ENCODE data around the gene KAZN.

The KAZN gene

DNA sequence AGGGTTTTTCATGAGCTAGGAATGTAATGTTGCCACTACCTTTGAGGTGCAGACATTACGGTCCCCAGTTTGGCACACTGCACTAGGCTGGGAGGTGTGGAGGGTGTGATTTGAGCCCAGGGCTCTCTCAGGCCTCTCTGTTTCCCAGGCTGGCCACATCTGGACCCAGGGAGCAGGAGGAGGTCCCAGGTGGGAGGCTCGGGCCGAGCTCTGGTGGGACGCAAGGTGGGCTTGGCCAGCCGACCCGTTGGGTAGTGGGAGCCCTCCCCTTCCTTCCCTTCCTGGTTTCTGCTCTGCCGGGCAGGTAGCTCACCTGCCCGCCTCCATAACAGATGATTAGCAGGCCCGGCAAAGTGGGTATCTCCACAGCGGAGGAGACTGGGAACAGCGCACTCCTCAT, 408.9 kb downstream of the KAZN start:
- DNase-seq (ENCODE audit: low read depth in 2 of 2) = no peak

DNA sequence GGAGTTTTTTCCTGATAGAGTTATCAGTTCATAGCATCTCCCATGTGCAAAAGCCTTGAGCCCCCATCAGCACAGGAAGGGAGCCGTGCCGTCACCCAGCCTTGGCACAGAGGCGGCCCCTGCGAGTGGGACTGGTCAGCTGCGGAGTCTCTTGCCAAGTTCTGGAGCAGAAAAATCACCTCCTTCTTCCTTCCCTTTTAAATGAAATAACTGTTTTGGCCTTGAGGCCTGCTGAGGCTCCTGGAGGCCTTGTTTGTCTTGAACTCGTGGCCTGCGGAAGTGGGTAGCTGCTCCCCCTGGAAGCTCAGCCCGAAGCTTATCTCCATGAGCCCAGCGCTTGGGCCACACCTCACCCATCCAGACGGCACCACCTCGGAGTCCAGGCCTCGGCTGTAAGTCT, 409.4 kb downstream of the KAZN start:
- no peak for DNase-seq (ENCODE audit: low read depth in 2 of 2)

DNA sequence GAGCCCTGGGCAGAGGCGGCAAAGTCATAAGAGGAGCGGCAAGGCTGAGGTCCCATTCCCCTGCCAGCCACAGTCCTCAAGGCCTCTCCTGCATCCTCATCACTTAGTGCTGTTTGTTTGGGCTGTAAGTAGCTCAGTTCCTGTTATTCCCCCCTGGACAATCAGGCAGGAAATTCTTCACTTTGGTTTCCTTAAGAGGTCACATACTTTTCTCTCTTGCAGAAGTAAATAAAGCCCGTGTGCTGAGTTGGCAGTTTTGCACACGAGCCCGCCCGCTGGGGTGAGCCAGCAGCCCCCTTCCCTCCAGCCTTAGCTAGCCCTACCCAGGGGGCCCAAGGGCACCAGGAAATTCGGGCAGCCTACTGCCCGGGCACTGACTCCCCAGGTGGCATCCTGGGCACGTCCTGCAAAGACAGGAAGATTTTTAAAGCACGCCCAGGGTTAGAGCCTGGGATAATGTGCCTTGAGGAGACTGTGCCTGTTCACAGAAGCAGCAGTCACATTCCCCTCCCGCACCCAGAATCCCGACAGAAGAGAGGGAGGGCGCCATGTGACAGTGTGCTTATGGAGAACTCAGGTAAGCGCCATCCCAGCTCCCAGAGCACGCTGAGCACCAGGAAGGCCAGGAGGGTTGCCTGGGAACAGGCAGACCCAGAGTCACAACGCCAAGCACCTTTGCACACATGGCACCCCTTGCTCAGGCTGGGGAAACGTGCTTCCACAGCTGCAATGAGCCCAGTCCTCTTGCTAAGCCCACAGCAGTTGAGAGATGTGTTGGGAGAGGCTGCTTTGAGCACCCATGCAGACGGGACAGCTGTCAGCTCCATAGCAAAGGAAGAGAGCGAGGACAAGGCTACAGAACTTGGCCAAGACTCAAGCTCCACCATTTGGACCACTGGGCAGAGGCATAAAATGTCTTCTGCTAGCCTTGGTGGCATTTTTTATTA, 410.6 kb downstream of the KAZN start:
- DNase-seq (ENCODE audit: low read depth in 2 of 2) = no peak

DNA sequence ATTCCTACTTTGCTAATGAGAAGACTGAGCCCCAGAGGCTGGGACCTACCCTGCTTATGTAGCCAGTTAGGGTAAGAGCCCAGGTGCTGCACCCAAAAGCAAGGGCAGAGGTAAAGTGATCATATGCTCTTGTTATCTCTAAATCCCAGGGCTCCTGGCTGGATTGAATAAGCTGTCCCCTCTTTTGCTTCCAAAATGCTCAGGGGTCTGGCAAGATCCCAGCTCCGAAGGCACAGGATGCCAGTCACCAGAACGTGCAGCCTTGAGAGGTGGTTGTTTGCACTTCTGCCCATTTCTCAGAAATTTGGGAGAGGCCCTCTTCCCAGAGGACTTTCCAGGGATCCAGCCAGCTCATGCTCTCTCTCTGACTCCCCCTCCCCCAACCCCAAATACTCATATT, 412.7 kb downstream of the KAZN start:
- DNase-seq (ENCODE audit: low read depth in 2 of 2) = no peak

DNA sequence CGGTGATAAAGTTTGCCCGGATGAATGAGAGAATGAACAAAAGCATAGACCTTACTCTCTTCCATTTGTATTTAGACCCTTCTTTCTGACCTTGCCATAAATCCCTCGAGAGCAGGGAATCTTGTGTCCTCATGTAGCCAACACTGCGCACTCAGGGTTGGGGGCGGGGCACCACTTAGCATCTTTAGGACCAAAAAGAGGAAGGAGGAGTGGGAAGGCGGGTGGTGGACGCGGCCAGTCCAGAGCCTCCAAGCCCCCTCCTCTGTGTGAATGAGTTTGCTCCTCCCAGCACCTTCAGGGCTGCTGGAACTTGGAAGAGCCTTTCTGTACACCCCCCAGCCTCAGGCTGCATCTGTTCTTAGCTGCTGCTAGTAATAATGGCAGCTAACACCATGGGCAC, 413.2 kb downstream of the KAZN start:
- no peak for DNase-seq (ENCODE audit: low read depth in 2 of 2)

DNA sequence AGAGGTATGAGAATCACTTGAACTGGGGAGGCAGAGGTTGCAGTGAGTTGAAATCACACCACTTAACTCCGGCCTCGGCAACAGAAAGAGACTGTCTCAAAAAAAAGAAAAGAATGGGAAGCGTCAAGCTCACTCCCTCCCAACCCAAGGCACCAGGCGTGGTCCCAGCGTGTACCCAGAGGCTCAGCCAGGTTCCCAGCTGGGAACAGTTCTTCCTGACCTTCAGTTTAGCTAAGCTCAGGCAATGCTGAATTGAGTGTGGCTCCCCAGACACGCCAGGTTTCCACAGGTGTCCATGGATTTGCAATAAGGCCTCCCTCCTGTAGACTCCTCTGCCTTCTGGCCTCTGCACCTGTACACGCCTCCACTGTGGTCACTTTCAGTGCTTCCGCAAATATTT, 414.3 kb downstream of the KAZN start:
- no peak for DNase-seq (ENCODE audit: low read depth in 2 of 2)

DNA sequence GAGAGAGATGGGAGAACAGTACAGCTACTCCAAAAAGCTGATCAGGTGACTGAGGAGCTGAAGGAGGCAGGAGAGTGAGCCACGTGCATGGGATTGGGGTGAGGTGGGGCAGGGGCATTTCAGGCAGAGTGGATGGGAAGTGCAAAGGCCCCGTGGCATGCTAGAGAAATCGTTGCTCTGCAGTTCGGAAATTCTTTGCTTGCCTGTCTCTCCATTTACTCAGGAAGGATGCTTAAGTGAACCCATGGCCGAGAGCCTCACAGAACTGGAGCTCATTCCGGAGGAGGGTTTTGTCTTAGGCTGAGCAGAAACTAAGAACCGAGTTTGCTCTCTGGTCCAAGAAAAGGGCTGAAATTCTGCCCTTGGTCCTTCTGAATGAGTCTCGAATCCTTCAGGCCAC, 415.3 kb downstream of the KAZN start:
- DNase-seq (ENCODE audit: low read depth in 2 of 2) = no peak

DNA sequence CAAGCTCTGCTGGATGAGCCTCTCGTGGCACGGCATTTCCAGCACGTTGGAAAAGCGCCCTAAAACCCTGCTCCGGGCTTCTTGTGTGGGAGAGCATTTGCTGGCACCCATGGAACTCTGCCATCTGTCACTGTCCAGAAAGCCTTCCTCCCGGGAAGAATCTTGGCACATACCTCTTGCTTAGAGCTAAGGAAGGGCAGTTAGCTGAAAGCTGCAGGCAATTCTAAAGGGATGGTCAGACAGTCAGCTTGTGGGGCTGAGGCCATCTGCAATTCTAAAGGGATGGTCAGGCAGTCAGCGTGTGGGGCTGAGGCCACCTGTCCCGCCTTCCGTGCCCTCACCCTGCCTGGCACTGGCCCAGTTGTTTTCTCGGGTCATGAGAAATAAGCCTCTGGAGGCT, 416.0 kb downstream of the KAZN start:
- no peak for DNase-seq (ENCODE audit: low read depth in 2 of 2)

DNA sequence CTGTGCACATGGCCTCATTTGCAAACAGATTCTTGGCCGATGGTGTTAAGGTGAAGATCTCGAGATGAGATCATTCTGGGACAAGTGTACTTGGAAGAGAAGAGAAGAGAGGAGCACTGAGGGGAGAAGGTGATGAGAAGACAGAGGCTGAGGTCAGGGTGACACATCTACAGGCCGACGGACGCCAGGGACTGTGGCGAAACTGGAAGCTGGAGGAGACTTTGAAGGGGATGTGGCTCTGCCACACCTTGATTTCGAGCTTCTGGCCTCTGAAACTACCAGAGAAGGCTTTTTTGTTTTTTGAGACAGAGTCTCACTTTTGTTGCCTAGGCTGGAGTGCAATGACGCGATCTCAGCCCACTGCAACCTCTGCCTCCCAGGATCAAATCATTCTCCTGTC, 417.5 kb downstream of the KAZN start:
- DNase-seq (ENCODE audit: low read depth in 2 of 2) = no peak

DNA sequence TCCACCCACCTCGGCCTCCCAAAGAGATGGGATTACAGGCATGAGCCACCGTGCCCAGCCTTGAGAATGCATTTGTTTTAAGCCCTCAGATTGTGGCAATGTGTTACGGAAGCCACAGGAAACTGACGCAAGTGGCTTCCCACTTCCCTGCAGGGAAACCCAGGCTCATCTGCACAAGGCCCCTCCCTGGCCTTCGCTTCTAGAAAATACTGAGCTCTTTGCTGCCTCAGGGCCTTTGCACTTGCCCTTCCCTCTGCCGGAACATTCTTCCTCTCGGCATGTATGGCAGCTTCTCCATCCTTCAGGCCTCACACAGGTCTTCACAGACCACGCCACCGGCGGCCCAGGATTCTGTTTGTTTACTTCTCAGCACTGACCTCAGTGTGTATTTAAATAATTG, 418.0 kb downstream of the KAZN start:
- DNase-seq (ENCODE audit: low read depth in 2 of 2) = no peak

DNA sequence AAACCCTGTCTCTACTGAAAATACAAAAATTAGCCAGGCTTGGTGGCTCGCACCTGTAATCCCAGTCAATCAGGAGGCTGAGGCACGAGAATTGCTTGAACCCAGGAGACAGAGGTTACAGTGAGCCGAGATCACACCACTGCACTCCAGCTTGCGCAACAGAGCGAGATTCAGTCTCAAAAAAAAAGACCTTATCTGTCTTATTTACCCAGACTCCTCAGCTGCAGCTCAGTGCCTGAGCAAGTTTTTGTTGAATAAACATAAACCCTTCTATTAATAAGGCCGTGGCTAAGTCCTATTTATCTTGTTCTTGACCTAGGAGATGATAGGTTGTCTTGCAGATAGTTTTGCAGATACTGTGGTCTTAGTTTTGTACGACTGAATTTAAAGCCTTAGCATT, 418.6 kb downstream of the KAZN start:
- no peak for DNase-seq (ENCODE audit: low read depth in 2 of 2)

DNA sequence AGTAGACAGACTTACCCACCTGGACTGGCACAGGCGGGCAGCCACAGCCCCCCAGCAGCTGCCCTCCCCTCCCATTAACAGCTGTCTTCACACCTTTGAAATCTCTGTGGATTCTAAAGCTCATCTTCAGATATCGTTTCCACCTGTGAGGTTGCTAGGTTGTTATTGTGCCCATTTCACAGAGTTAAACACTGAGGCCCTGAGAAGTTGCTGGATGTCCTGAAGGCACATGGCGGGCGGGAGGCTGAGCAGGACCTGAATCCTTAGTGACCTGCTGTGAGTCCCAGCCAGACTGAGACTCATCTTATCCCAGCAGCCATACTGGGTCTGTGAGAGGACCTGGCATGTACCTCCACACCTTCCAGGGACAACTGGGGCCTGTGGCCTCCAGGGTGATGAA, 420.3 kb downstream of the KAZN start:
- no peak for DNase-seq (ENCODE audit: low read depth in 2 of 2)

DNA sequence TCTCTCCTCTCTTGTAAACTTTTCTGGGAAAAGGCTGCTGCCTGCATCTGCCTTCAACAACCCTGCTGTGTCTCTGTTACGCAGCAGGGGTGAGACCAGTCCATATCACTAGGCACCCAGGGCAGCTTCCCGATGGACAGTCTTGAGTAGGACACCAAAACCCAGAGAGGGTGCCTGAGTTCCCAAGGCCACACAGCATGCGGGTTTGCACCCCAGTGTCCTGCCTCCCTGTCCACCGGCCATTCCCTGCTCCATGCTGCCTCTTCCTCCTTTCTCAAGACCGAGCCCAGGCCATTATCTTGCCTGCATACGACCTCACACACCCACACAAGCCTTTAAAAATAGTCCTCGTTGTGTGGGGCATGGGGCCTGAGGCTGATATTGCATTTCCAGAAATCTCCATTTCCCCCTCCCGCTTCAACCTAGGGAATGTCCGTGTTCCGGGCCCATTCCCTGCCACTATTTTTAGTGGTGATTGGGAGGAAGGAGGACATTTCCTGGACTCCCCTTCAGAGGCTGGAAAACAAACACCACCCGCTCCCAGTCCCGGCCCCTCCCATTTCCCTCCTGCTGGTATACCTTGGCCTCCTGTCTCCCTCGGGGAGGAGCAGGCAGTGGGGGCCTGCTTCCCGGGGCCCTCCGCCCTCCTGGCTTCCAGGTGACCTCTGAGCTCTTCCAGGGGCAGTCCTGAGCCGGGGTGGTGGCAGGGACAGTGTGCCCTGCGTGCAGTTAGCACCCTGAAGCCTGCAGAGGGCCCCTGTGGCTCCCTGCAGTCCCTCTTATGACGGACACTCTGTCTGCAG, 422.7 kb downstream of the KAZN start:
- DNase-seq (ENCODE audit: low read depth in 2 of 2) = no peak

DNA sequence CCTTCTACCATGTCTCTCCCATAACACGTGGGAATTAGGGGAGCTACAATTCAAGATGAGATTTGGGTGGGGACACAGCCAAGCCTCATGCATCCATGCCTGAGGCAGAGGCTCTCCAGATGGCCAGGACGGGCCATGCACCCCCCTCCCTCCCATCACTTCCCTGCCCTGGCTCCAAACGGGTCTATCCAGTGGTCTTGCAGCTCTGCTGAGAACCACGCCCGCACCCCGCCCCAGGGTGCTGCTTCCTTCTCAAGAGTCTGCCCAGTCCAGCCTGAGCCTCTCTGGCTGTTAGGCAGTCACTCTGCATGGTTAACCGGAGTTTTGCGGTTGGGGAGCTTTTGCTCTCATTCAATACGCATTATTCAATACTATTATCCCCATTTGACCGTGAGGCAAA, 423.6 kb downstream of the KAZN start:
- no peak for DNase-seq (ENCODE audit: low read depth in 2 of 2)

DNA sequence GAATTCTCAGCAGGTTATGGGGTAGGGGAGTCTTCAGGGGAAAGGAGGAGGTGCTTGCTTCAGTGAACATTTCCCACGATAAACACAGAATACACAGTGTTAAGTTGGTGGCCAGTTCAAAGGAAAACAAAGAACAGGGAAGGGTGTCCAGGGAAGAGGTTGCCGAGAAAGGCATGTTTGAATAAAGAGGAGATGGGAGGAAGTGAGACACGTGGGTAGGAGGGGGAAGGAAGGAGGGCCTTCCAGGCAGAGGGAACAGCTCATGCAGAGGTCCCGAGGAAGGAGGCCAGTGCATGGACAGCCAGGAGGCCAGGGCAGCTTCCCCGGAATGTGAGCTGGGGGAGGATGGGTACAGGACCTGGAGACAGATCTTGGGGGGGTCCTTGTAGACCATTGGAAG, 424.7 kb downstream of the KAZN start:
- DNase-seq (ENCODE audit: low read depth in 2 of 2) = no peak

DNA sequence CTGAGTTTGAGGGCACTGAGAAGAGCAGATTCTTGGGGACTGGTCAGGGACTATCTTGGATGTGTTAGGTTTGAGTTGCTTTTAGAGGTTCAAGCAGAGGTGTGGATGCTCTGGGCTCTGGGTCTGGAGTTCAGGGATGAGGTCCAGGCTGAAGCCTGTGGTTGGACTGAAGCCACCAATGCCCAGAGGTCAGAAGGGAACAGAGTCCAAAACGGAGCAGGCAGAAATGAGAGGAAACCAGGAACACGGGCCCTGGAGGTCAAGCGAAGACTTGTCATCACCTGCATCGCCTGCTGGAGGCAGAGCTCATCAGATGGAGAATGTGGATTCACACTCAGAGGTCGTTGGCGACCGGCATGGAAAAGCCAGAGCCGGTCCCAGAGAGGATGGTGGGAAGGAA, 425.5 kb downstream of the KAZN start:
- no peak for DNase-seq (ENCODE audit: low read depth in 2 of 2)

DNA sequence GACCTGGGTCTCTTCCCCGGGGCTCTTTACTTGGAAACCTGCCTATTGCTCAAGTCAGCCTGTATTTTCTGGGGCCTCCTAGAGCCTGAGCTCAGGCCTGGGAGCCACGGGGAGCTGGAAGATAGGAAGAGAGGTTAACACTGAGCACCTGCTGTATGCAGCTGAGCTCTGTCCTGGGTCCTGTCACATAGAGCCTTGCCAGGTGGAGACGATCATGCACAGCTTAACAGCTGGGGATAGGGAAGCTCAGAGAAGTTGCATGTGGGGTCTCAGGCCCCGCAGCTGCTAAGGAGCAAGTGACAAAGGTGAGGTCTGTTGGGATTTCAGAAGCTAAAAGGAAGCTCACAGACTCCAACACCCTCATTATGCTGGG, 427.6 kb downstream of the KAZN start:
- DNase-seq (ENCODE audit: low read depth in 2 of 2) = no peak

DNA sequence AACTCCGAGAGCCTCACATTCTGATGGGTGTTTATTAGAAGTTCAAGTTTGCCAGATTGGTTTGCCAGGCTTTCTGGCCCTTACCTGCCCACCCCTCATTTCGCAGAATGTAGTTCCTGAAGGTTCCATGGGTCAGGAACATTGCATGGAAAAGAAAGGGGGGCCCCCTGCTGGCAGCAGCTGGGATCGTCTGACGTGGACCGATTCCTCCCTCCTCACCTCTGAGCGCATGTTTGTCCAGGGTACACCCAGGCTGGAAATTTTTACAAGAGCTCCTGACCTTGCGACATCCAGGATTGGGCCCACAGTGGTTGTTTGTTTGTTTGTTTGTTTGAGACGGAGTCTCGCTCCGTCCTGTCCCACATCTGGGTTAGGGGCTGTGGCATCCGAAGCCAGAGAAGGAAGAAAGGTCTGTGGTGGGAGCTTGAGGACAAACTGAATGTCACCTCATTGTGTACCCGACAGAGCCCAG, 429.1 kb downstream of the KAZN start:
- DNase-seq (ENCODE audit: low read depth in 2 of 2) = no peak

DNA sequence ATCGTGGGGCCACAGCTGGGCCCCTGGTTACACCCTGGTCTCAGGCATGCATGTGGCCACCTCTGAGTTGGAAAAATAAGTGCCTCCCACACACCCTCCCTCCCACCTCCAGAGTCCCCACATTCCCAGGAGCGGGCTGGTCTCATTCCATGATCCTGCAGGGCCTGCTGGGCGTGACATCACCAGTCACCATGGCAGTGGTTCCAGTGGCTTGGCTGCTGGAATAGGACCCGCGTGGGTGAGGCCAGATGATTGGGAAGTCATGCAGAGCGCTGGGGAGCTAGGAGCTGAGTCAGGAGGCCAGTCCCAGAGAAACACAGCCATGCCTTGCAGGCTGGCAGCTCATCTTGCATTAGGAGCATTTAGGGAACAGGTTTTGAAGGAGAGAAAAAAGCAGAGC, 429.6 kb downstream of the KAZN start:
- DNase-seq (ENCODE audit: low read depth in 2 of 2) = no peak

DNA sequence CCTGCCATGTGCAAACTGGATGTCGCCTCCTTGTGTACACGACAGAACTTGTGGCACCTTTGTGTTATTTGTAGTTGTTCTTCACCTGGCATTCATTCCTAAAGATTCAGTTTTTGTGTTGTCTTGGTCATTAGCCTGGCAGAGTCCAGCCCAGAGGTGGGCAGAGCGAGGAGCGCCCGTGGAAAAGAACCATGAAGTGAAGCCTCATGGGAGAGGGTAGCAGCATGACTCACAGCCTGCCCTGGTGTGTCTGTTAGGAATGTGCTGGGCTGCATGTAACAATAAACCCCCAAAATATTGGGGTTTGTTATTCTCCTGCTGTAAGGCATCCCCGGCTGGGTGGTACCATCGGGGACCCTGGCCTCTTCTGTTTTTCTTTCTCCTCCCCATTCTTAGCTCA, 430.1 kb downstream of the KAZN start:
- no peak for DNase-seq (ENCODE audit: low read depth in 2 of 2)

DNA sequence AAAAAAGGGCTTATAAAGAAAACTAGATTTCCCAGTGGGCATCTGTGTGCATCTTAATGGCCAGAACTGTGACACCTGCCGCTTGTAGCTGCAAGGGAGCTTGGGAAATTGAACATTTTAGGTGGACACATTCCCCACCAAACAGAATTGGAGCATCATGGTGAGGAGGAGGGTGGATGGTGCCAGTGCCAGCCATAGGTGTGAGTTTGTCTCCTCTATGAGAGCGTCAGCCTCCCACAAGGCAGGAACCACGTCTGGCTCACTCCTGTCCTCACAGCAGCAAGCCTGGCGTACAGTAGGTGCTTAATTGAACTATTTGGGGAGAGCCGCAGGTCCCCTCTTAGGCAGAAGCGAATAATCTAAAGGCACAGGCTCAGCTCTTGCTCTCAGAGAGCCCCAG, 430.6 kb downstream of the KAZN start:
- DNase-seq (ENCODE audit: low read depth in 2 of 2) = no peak

DNA sequence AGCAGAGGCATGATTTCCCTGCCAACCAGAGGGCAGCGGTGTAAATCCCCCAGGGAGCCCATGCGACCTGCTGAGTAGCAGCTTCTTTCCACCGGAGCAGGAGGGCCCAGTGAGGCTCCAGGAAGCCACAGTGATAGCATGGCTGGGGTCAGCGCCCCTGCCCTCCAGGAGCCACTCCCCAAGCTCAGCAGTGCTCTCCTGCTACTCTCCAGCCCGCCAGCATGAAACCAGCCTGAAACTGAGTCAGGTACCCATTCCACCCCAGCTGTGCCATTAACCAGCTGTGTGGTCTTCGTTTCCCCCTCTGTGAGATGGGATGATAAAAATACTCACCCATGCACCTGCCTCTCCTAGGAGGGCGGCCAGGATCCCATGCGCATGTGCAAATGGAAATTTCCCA, 431.3 kb downstream of the KAZN start:
- DNase-seq (ENCODE audit: low read depth in 2 of 2) = no peak
